ENCODE measurements around the gene SEMA5B.

SEMA5B gene

DNA sequence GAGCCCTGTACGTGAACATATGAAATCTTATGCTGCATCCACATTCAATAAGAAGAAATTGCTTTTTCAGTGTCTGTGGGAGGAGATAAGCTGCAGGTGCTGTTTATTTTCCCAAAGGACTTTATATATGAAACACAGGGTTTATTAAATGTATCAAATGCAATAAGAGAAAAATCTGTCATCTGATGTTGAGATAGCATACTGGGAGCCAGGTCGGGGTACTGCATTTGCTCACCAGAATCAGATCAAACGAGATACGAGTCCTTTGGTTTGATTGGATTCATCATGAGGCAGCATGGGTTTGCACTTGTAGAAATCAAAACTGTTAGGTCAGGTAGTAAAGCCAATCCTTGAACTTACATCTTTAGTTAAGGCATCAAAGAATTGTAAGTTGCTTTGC lies 141.3 kb downstream of the SEMA5B start:
- Mint-ChIP-seq H3K27ac (no peak overlapping the region), H3K27me3 (no peaks in the 10 kb centered on the region), H3K9me3 (no peaks in the 10 kb centered on the region), H3K4me3 (no peak overlapping the region), H3K4me1 (peaks cover 17% of the 10 kb centered on the region)
- DNase-seq (no peak), ATAC-seq (no peak)

DNA sequence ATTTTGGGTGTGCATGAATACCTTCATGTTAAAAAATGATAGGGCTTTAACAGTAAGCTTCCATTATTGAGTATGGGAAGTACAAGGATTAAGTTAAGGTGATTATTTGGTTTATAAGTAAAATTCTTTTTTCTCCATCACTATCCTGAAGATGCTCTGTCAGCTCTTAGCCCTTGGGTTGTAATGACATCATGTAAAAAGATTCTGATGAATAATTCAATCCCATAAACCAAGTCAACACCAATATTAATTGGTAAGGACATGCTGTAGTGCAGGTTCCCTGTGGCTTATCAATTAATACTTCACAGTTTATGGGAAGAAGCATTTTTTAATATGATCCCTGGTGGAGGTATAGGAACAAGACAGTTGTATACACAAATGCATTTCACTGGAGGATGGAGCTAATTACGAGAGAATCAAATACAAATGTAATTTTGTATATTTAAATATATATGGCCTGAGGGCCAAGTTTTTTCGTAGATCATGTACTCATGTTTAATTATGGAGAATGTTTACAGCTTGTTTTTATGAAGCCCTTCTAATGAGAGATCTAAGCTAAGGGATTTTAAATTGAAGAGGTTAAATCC lies 145.1 kb downstream of the SEMA5B start:
- DNase-seq (no peak), ATAC-seq (no peak)
- H3K9me3 Mint-ChIP-seq, result no peaks in the 10 kb centered on the region
- no peak overlapping the region for H3K4me3 Mint-ChIP-seq
- H3K27me3 Mint-ChIP-seq, result no peaks in the 10 kb centered on the region
- H3K27ac Mint-ChIP-seq, result no peak overlapping the region
- H3K4me1 Mint-ChIP-seq, result no peaks in the 10 kb centered on the region

DNA sequence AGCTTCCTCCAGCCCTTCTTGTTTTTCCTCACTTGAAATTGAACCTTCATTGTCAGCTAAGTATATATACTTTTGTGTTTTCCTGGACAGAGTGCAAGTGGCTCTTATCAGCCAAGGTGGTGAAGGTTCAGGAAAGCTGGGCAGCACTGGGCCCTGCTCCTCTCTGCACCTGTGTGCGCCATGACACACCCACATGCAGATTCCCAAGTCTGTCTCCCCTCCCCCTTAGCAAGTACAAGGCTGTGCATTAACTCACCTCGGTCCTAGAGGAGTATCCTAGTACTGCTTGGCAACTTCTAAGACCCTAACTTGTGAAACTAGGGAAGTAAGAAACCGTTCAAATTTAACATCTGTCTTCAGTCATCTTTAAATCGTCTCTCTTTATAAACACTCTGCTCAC lies 146.9 kb downstream of the SEMA5B start:
- DNase-seq (no peak), ATAC-seq (no peak)
- Mint-ChIP-seq H3K4me3 (no peak overlapping the region), H3K27ac (no peak overlapping the region), H3K9me3 (no peaks in the 10 kb centered on the region), H3K4me1 (peaks cover 10% of the 10 kb centered on the region), H3K27me3 (no peaks in the 10 kb centered on the region)

DNA sequence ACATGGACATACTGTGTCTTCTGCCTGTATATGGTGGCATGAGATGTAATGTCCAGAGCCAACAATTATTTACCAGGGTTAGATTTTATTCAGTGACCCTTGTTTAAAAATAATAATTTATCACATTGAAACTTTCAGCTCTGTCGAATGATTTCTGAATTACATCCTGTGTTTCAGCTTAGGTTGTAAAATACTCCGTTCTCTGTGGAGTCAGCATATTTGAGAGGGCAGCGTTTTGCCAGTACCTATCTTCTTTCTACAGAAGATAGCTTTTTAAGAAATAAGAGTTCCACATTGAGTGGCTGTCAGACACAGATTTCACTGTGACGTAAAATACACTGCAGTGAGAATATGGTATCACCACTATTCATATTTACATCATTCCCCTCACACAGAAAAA lies 147.4 kb downstream of the SEMA5B start:
- no peaks in the 10 kb centered on the region for H3K27me3 Mint-ChIP-seq
- no peak overlapping the region for H3K27ac Mint-ChIP-seq
- ATAC-seq, result no peak
- no peak overlapping the region for H3K4me3 Mint-ChIP-seq
- H3K9me3 Mint-ChIP-seq, result no peaks in the 10 kb centered on the region
- peaks cover 14% of the 10 kb centered on the region for H3K4me1 Mint-ChIP-seq
- no peak for DNase-seq

DNA sequence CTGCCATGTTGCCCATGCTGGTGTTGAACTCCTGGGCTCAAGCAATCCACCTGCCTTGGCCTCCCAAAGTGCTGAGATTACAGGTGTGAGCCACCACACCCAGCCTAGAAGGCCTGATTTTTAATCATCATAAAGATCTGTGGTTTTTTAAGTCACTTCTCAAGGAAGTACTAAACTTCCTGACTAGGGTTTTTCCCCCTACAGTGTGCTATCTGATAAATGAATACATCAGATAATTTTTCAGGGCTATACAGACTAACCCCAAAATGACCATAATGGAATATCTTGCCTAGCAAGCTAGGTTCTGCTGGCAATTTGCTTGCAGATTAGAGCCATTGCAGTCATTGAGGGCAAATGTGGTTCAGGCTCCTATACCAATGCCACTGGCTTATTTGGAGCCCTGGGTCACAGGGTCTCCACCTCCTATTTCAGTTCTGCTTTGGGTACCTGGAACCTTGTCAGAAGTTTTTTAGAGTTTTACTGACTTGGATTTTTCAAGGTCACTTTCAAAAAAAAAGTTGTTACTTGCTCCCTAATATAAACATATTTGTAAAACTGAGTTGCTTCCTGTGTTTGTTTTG lies 151.9 kb downstream of the SEMA5B start:
- H3K4me3 Mint-ChIP-seq, result no peak overlapping the region
- no peaks in the 10 kb centered on the region for H3K9me3 Mint-ChIP-seq
- H3K27ac Mint-ChIP-seq, result no peak overlapping the region
- H3K27me3 Mint-ChIP-seq, result no peaks in the 10 kb centered on the region
- peaks cover 18% of the 10 kb centered on the region for H3K4me1 Mint-ChIP-seq
- DNase-seq, result no peak
- ATAC-seq, result no peak

DNA sequence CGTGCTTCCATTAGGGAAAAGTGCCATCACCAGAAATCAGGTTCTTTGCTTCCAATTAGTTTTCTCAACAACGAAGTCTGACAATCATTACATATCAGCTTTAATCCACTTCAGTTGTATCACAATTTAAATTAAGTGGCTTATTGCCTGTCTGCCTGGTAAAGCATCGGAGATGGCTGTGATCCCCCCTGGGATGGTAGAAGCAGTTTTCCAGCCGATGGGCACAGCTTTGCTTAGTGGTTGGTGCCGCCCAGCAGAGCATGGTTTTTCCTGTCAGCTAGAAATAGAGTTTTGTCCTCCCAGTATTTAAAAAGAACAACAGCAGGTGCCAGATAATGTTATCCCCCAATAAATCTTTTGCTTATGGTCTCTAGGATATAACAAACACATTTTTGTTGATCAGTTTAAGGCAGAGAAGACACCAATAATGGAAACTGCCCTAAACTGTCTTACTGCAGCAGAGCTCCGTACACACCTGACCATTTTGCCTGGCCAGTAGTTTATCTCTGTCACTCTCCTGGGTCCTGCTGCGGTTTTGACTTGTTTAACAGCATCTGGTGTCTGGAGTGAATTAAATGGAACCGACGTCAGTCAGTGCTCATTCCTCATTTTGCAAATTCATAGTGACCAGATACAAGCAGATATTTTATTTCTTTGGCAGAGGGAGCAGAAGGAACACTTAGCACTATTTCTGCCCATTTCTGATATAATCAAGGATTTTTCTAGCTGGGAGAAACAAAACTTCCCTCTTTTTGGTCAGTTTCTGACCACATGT lies 153.6 kb downstream of the SEMA5B start:
- no peak for DNase-seq
- ATAC-seq, result no peak

DNA sequence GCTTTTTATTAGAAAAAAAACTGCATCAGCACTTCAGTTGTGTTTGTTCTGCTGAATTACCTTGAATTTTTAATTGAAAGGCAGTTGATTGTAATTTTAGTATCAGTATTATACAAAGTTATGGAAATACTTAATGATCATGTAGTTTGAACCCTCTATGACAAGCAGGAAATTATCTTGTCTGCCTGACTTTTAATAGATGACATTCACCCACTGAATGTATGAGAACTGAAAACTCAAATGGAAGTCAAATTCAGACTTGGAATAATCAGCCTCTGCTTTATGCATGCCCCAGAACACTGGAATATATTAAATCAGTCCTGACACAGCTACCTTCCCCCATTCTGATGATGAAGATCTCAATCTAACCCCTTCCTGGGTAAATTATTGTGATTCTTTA lies 159.2 kb downstream of the SEMA5B start:
- Mint-ChIP-seq H3K27ac (no peak overlapping the region), H3K4me1 (no peaks in the 10 kb centered on the region), H3K9me3 (no peaks in the 10 kb centered on the region), H3K4me3 (no peak overlapping the region), H3K27me3 (no peaks in the 10 kb centered on the region)
- no peak for ATAC-seq
- DNase-seq, result no peak

More for the DNA sequence above, 153.6 kb downstream of the SEMA5B start:
- H3K9me3 Mint-ChIP-seq, result no peaks in the 10 kb centered on the region
- no peak overlapping the region for H3K27ac Mint-ChIP-seq
- H3K27me3 Mint-ChIP-seq, result no peaks in the 10 kb centered on the region
- H3K4me3 Mint-ChIP-seq, result no peak overlapping the region
- H3K4me1 Mint-ChIP-seq, result peaks cover 18% of the 10 kb centered on the region

DNA sequence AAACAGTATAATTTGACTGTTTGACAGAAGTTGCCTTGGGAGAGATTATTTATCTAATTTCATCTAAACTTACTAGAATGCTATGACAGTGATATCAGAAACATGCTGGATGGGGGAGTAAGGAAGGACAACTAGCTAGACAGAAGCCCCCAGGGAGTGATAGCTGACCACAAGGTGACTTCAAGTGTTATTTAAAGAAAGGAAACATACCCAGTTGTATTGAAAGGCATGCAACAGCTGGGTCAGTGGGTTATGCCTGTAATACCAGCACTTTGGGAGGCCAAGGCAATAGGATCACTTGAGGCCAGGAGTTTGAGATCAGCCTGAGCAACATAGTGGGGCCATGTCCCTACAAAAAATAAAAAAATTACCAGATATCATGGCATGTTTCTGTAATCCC lies 163.1 kb downstream of the SEMA5B start:
- DNase-seq, result no peak
- no peak overlapping the region for H3K4me3 Mint-ChIP-seq
- no peak for ATAC-seq
- no peaks in the 10 kb centered on the region for H3K27me3 Mint-ChIP-seq
- H3K4me1 Mint-ChIP-seq, result no peaks in the 10 kb centered on the region
- no peaks in the 10 kb centered on the region for H3K9me3 Mint-ChIP-seq
- no peak overlapping the region for H3K27ac Mint-ChIP-seq

DNA sequence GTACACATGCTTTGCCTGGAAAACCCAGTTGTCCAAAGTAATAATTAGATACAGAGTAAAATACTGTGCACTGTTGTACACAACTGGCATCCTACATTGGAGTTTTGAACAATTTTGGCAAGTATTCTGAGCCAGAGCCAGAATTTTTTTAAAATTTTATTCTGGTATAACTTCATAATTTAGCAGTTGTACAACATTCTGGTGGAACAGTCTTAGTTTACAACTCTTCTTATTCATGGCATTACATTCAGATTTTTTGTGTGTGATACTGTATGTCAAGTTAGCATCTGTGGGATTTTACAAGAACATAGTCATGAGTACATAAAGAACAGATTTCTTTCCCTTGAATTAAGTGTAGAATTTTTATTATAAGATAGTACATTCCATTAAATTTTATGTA lies 165.2 kb downstream of the SEMA5B start:
- no peak for ATAC-seq
- H3K27me3 Mint-ChIP-seq, result no peaks in the 10 kb centered on the region
- H3K27ac Mint-ChIP-seq, result no peak overlapping the region
- no peak for DNase-seq
- H3K4me3 Mint-ChIP-seq, result no peak overlapping the region
- H3K4me1 Mint-ChIP-seq, result peaks cover 2% of the 10 kb centered on the region
- H3K9me3 Mint-ChIP-seq, result no peaks in the 10 kb centered on the region

All from stimulated activated naive CD8-positive, alpha-beta T cell treated with anti-CD3 and anti-CD28 coated beads, Interleukin-15, amount 100 ng/mL, for 72 hours (primary cell).